Hematopoietic multipotent progenitor cell treated with erythropoietin and hydrocortisone succinate and interleukin-3 and kit ligand, for 8 days (in vitro differentiated cells): ENCODE measurements around the gene MARK2.
A peak's percentile ranks its signal among the peaks of the same experiment; 100 is the strongest.

Source experiments
- DNase-seq: peaks from one replicate; pipeline ENCODE4 v3.0.0-alpha.2; 2015

MARK2 gene

DNA sequence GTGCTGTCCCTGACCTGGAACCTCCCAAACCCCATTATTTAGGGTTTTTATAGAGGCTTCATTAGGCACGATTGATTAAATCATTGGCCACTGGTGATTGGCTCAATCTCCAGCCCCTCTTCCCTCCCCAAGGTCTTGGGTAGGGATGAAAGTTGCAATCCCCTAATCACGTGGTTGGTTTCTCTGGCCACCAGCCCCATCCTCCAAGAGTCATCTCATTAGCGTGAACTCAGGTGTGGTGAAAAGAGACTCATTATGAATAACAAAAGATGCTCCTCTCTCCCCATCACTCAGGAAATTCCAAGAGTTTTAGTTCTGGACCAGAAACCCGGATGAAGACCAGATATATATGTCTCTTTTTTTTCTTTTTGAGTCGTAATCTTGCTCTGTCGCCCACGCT, 7.6 kb upstream of the MARK2 start:
- no peak for DNase-seq

DNA sequence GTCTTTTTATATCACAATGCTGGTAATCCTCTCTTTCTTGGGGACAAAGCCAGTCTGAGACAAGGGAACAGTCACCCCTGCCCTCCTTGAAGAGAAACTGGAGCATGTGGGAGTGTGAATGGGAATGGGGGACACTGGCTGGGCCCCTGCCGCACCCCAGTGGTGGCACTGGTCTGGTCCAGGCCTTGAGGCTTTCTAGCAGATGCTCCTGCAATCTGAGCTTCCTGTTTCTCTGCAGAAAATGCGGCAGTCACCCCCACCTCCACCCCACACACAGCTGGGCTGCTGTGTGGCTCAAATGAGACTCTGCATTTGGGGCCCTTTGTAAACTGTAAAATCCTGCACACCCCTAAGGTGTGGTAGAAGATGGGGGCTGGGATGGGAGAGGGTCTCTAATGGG, 6.6 kb upstream of the MARK2 start:
- DNase-seq = no peak

DNA sequence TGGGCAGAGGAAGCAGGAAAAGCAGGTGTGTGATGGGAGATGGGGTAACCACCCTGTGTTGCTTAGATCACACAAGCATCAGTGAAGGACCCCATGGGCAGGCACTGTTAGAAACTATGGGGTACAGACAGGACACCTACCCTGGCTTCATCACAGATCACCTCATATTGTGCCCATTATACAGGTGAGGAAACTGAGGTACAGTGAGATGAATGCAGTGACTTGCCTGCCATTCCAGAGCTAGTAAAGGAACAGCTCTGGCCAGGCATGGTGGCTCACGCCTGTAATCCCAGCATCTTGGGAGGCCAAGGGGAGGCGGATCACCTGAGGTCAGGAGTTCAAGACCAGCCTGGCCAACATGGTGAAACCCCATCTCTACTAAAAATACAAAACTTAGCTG, 5.9 kb upstream of the MARK2 start:
- DNase-seq = no peak

DNA sequence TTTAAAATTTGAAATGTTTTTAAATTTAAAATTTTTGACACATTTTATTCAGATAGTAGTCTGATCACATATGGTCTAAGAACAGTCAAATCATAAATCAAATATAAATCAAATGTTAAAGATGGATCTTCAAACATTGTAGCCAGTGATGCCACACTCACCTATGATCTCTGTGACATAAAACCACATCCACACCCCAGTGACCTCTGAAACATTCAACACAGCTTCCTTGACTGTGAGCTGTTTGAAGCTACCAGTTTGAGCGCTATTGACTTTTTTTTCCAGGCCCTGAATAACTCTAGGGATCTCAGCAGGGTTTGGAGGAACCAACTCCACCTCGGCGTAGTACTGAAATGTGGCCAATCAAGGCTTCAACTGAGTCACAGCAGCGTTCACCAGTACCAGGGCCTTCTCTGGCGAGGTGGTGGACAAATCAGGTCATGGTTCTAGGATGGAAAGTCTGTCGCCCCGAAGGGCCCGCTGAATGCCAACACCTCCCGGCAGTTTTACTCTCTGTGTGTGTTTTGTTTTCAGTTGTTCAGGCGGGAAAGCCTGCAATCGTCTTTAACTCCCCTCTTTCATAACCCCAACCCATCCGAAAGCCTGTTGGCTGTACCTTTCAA, 4.3 kb upstream of the MARK2 start:
- no peak for DNase-seq

GRCh38 chr11:63835158-63835545, 3.8 kb upstream of the MARK2 start:
- no peak for DNase-seq

GRCh38 chr11:63837027-63837688, 1.8 kb upstream of the MARK2 start:
- DNase-seq = peak; percentile 83

DNA sequence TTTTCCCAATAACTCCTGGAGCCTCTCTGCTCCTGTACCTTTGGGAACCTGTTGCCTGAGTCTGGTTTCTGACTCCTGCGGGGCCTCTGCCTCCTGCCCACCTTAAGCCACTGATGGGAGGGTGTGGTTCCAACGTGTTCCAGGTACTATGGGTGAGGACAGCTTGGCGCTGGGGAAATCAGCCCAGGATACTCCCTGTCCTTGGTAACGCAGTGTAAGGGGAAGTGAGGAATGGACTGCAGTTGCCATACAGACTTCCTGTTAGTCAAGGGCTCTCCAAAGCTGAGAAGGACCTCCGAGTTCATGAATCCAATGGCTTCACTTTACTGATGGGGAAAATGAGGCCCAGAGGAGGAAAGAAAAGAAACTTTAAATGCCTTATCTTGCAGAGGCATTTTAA, 1.2 kb upstream of the MARK2 start:
- DNase-seq = no peak

DNA sequence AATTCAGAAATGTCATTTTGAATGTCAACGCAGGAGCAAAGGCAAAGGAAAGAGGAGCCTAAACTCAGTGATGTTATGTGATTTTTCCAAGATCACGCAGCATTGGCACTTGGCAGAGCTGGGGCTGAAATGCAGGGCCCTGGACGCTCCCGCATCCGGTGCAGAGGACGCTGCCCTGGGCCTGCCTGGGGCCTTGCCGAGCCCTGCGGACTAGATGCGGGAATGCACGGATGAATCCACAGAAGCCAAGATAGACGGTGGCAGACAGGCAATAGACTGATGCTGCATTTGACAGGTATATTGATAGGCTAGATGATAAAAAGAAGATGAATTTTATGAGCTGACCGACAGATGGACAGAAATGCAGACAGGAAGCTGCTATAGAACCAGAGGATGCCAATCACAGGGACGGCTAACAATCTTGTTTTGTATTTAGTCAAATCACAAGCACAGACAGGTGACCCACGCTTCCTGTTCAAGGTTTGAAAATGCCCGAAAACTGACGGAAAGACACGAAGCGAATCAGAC, 696 bp upstream of the MARK2 start:
- DNase-seq = no peak

DNA sequence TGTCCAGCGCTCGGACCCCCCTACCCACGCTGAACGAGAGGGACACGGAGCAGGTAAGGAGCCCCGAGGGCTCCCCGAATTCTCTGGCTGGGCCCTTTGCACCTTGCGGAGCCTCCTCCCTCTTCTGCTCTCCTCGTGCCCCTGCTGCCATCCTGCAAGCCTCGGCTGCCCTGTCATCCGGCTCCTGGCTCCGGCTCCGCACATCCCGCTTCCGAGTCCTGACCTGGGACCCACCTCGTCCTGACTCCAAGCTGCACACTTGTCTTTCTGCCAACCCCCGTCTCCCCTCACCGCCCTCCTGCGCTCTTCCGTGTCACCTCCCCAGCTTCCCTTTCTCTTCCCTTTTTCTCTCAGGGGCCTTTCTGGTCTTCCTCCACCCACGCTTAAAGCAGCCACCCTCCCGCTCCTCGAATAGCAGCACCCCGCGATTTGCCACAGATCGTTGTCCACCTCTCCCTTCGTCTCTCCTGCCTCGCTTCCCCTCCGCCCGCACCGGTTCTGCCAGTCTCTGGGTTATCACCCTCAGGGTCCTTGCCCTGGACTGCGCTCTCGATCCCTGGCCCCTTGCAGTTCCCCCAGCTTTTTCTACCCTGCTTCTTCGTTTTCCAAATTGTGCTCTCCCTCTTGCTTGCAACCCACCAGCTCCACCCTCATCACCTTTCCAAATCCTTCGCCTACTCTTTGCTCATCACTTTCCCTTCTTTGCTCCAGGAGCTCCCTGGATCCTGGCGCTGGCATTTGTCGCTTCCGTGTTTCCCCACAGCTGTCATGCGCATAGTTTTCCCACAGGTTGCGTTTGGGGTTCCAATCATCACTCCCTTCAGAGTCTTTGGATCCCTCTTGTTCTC, 822 bp downstream of the MARK2 start:
- DNase-seq = peak; percentile 40

- no peak for DNase-seq
Observed at GRCh38 chr11:63840356-63841060, 1.6 kb downstream of the MARK2 start.

DNA sequence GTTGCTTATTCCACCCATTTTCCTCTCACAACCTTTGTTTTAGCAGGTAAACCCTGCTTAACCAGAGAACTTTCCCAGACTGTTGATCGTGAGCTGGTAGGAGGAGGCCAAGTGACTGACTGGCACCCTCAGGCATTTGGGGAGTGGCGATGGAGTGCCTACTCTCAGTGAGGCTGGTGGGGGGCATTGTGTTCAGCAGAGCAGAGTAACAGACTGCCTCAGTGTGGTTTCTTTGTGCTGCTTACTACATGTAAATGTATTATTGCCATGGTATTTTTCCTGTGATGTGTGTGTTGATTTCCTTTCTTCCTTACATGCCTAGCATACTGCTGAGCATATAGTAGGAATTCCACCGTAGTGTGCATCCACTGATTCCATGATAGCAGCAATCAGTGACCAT, 2.6 kb downstream of the MARK2 start:
- DNase-seq = no peak

- DNase-seq = no peak
Observed at GRCh38 chr11:63843041-63843440, 4.1 kb downstream of the MARK2 start.

DNA sequence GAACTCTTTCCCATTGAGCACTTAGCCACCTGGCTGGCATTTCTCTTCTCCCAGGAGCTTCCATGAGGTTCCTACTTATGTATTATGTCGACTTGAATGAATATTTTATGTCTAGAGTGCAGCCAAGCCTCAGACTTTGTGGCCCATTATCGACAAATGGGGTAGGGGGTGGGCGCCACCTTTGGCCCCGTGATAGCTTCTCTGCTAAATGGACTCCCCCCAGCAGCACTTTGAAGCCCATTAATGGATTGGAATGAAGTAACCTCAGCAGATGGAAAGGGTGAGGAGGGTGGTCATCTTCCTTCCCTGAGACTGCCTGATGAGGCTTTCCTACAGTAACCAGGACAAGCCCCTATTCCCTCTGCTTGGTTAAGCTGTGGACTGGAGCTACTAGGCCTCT, 5.9 kb downstream of the MARK2 start:
- no peak for DNase-seq

DNA sequence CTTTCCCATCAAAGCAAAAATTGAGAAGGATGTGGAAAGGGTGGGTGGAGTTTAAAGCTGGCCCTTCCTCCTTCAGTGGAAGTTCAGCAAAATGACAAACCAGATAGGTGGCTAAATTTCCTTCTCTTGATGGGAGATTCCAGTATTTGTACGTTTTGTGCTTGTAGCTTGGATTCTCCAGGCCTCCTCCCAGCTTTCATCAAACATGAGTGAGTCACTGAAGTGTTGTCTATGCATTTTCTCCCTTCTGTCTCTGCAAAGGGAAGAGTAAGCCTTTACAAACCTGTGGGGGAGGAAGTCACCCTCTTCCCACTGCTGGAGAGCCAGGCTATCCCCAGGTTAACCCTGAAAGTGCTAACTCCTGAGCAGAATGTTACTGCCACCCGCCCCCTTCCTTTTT, 6.4 kb downstream of the MARK2 start:
- DNase-seq = no peak

DNA sequence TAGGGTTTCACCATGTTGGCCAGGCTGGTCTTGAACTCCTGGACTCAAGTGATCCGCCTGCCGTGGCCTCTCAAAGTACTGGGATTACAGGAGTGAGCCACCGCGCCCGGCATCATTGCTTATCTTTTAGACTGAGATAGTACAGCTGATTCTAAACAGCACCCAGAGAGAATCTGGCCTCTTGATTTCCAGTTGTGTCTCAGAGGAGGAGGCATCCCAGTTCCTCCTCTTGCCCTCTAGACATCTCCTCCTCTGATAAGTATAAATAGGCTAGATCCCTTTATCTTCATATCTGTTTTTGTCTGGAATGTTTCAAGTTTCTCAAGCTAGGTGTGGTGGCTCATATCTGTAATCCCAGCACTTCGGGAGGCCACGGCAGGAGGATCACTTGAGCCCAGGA, 7.0 kb downstream of the MARK2 start:
- DNase-seq = no peak

- DNase-seq = no peak
Observed at GRCh38 chr11:63846897-63847296, 8.0 kb downstream of the MARK2 start.

GRCh38 chr11:63847363-63847762, 8.5 kb downstream of the MARK2 start:
- DNase-seq = no peak

DNA sequence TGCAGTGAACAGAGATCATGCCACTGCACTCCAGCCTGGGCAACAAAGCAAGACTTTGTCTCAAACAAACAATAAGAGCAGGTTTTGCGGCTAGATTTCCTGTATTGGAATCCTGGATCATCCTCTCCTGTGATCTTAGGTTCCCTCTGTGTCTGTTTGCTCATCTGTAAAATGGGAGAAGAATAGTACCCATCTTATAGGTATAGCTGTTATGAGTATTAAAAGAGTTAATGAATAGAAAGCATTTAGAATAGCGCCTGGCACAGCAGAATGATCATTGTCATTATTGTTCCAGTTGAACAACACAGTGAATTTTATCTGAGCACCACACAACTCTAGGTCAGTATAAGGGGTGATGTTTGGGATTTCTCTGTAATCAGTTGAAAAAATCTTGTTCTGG, 10.8 kb downstream of the MARK2 start:
- no peak for DNase-seq

DNA sequence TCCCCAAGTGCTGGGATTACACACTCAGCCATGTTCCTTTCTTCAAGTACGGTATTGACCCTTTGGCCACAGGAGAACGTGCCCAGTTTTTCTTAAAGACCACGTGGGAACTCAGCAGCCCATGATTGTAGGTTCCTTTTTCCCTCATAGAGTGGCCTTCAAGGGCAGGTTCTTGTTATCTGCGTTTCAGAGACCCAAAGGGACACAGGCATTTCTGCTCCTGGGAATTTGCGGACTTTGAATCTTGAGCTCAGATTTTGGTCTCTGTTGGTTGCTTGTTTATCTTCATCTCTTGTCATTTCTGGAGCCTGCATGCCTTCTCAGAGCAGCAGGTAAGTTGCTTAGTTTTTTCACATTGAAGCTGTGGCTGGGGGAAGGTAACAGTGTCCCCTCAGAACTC, 12.0 kb downstream of the MARK2 start:
- no peak for DNase-seq

DNA sequence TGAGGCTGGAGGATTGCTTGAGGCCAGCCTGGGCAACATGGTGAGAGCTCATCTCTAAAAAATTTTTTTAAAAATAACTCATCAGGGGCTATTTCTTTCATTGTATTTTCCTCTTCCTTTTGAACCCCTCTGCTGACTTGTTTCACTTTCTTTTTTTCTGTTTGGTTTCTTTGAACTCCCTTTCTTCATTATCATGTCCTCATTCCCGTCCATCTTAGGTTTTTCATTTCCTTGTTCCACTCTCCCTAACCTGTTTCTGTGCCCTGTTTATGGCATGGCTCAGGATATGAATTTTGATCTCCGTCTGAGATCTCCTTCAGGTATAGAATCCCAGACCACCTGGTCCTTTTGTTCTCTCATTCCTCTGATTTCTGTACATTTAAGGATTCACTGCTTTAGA, 12.5 kb downstream of the MARK2 start:
- no peak for DNase-seq

- no peak for DNase-seq
Observed at GRCh38 chr11:63853476-63853875, 14.6 kb downstream of the MARK2 start.

DNA sequence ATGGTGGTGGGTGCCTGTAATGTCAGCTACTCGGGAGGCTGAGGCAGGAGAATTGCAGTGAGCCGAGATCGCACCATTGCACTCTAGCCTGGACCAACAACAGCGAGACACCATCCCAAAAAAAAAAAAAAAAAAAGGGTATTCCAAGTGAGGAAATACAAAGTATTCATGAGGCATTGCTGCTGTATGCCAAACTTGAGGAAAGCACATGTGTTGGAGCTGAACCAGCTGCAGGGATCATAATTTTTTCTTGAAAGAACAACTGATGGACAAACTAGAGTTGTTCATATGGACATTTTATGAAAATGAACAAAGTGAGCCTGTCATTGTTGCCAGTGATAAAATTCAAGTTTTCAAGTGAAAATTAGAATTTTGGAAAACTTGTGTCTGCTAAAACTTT, 15.8 kb downstream of the MARK2 start:
- DNase-seq = no peak

DNA sequence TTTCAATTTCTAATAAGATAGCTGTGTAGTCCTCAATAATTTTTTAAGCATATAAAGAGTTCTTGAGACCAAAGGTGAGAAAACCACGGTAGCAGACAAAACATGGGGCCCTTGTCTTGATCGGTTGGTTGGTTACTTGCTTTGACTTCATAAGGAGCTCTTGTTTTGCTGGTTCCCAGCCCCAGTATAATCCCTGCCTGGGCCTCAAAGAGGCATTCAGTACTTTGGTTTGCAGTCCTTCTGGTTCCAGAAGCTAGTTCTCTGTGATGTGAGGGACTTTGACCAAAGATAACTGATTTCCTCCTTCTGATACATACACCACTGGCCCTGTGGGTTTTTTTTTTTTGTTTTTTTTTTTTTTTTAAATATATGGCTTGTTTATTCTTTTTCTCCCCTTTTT, 17.1 kb downstream of the MARK2 start:
- DNase-seq = no peak
